Muscle layer of colon (tissue), 2 donors: Measurements from ENCODE around the gene SUPT4H1.

Source experiments
- H3K27ac ChIP-seq: one replicate; pipeline ENCODE4 v1.7.0; 2013; ENCODE audit warnings: low read depth, mild to moderate bottlenecking, low read length, moderate library complexity
- H3K27me3 ChIP-seq, 2 donors: one replicate each; pipeline ENCODE4 v1.7.0; 2013; ENCODE audit warnings: low read length in 2 of 2, mild to moderate bottlenecking in 2 of 2; ENCODE audit not compliant: insufficient read depth in 2 of 2, control insufficient read depth in 1 of 2
- H3K36me3 ChIP-seq: one replicate; pipeline ENCODE4 v1.7.0; 2013; ENCODE audit warnings: mild to moderate bottlenecking, low read length; ENCODE audit not compliant: insufficient read depth
- H3K4me1 ChIP-seq: one replicate; pipeline ENCODE4 v1.7.0; 2013; ENCODE audit warnings: mild to moderate bottlenecking, low read length; ENCODE audit not compliant: insufficient read depth
- H3K4me3 ChIP-seq, 2 donors: one replicate each; pipeline ENCODE4 v1.7.0; 2013; ENCODE audit warnings: low read length in 2 of 2, low read depth in 1 of 2, mild to moderate bottlenecking in 1 of 2, moderate library complexity in 1 of 2
- H3K9ac ChIP-seq: one replicate; pipeline ENCODE4 v1.7.0; 2013; ENCODE audit warnings: low read length
- H3K9me3 ChIP-seq: one replicate; pipeline ENCODE4 v1.7.0; 2013; ENCODE audit warnings: mild to moderate bottlenecking, low read length
- donor health status: abdominal sarcoma.
- donor health status: Adenocarcinoma of cecum.

Gene SUPT4H1

DNA sequence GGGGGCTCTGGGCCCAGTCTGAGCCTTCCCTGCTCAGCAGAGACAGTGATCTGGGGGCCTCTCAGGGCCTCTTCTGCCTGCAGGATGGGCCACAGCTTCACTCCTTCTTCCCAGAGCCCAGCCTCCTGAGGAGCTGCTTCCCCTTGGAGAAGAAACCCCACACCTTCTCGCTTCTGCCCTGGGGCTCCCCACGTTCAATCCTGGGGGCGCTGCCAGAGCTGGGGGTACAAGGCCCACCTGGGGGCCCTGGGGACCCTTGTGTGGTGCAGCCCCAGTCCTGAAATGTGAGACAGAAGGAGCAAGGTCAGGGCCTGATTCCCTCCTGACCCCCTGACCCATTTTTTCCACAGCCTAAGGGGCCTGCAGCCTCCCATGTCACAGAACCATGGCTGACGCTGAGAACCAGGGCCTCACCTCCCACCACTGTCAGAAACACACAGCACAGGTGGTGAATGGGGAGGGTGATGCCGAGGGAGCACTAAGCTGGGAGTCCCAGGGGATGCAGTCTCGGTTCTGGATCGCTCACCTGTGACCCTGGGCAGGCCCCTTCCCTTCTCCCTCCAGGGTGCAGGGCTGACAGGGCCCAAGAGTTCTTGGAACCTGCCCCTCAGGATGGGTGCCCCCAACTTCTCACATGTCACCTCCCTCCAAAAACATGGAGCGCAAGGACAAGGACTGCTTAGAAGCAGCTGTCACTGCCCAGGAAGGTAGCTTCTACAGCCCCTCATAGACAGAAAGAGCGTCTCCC is 49.7 kb downstream of the SUPT4H1 start:
- Histone ChIP-seq H3K36me3 (no peaks in the 10 kb centered on the region), H3K27ac (no peak overlapping the region), H3K9ac (no peak overlapping the region), H3K4me3 (no peak overlapping the region), H3K27me3 (no peaks in the 10 kb centered on the region), H3K4me1 (no peaks in the 10 kb centered on the region), H3K9me3 (no peaks in the 10 kb centered on the region)

DNA sequence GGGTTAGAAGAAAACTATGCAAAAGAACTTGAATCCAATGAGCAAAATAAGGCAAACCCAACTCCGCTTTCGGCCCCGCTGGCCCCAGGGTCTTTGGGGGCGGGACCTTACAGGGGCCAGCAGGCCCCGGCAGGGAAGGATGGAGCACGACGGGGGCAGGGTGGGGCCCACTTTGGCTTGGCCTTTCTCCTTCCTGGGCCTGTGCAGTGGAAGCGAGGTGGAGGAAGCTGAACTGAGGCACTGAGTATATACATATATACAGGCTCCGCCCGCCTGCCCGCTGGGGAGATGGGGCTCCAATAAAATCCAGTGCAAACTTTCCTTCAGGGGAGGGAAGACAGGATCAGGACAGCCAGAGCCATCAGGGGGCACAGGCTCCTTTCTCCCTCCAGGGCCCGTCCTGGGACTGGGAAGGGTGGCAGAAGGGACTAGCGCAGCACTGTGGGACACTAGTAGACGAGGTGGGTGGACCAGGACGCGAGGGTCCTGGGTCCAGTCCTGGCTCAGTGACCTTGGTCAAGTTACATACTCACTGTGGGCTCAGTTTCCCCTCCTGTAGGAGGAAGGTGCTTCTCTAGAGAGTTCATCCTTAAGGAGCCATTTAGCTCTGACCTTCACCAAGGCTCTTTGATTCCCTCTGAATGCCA is 50.4 kb downstream of the SUPT4H1 start:
- no peaks in the 10 kb centered on the region for H3K9me3 ChIP-seq
- no peaks in the 10 kb centered on the region for H3K27me3 ChIP-seq
- no peak overlapping the region for H3K9ac ChIP-seq
- H3K4me3 ChIP-seq = no peak overlapping the region
- no peaks in the 10 kb centered on the region for H3K36me3 ChIP-seq
- no peak overlapping the region for H3K27ac ChIP-seq
- no peaks in the 10 kb centered on the region for H3K4me1 ChIP-seq

DNA sequence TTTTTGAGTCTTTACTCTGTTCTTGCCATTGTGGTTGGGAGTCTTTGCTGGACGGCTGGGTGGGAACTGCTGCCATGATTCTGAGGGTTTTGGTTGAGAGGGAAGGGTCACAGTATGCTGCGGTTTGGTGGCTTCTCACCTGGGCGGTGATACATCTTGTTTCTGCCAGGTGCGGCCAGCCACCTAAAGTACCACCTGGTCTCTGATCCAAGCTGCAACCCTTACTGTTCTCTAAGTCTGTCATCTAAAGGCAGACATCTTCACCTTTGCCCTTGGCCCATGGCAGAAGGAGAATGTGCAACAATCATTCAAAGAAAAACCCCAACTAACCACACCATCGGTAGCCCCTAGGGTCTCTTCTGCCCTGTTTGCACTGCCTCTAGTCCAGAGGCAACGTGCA is 51.7 kb downstream of the SUPT4H1 start:
- H3K36me3 ChIP-seq = no peaks in the 10 kb centered on the region
- H3K4me1 ChIP-seq = no peaks in the 10 kb centered on the region
- no peak overlapping the region for H3K4me3 ChIP-seq
- no peaks in the 10 kb centered on the region for H3K9me3 ChIP-seq
- H3K9ac ChIP-seq = no peak overlapping the region
- H3K27ac ChIP-seq = no peak overlapping the region
- no peaks in the 10 kb centered on the region for H3K27me3 ChIP-seq
